Endothelial cell (in vitro differentiated cells): ENCODE measurements around the gene RBM39. TPM values are rescaled to one million over a fixed set of nuclear protein-coding genes. Genes with fewer than 3 reads are reported as not detected.
"Not testable (repeated sequence)": the region's sequence is repeated elsewhere in the genome, so short reads cannot be mapped to it uniquely, and the experiment has no call there.

Experiments used
- DNase-seq: peaks from one replicate; pipeline ENCODE4 v3.0.0; 2021; ENCODE audit warnings: low spot score
- H3K27ac Mint-ChIP-seq: one replicate; pipeline ENCODE4 v1.8.0; 2021; ENCODE audit warnings: mixed read lengths, inconsistent platforms; ENCODE audit not compliant: unreplicated experiment
- H3K27me3 Mint-ChIP-seq: one replicate; pipeline ENCODE4 v1.8.0; 2021; ENCODE audit warnings: mild to moderate bottlenecking, moderate library complexity, mixed read lengths, inconsistent platforms; ENCODE audit not compliant: unreplicated experiment
- H3K36me3 Mint-ChIP-seq: one replicate; pipeline ENCODE4 v1.8.0; 2021; ENCODE audit warnings: mild to moderate bottlenecking, low read depth, mixed read lengths, inconsistent platforms; ENCODE audit not compliant: unreplicated experiment
- H3K4me1 Mint-ChIP-seq: one replicate; pipeline ENCODE4 v1.8.0; 2021; ENCODE audit warnings: mild to moderate bottlenecking, mixed read lengths, inconsistent platforms; ENCODE audit not compliant: unreplicated experiment
- H3K4me3 Mint-ChIP-seq: one replicate; pipeline ENCODE4 v1.8.0; 2021; ENCODE audit warnings: mild to moderate bottlenecking, mixed read lengths, inconsistent platforms; ENCODE audit not compliant: unreplicated experiment
- H3K9me3 Mint-ChIP-seq: one replicate; pipeline ENCODE4 v1.8.0; 2021; ENCODE audit warnings: mixed read lengths, inconsistent platforms; ENCODE audit not compliant: unreplicated experiment
- total RNA-seq: library from RNA; stranded (reverse); fragmentation: NEBNext Ultra II Directional; extraction: Animal tissue kit (Norgen Biotek cat#: 25700); gene quantifications from one replicate; pipeline ENCODE4 v1.2.1, GENCODE V29; 2021; ENCODE audit not compliant: unreplicated experiment
- TF ChIP-seq, protein P1 (sequence below): fragments of 200-600 bp; sonication (generic); IDR thresholded peaks from one replicate; pipeline ENCODE4 v1.5.0; 2021; ENCODE audit warnings: antibody characterized with exemption; ENCODE audit not compliant: unreplicated experiment

RBM39 gene
- total RNA-seq, 1 donor from 2014 or later: 308 TPM

DNA sequence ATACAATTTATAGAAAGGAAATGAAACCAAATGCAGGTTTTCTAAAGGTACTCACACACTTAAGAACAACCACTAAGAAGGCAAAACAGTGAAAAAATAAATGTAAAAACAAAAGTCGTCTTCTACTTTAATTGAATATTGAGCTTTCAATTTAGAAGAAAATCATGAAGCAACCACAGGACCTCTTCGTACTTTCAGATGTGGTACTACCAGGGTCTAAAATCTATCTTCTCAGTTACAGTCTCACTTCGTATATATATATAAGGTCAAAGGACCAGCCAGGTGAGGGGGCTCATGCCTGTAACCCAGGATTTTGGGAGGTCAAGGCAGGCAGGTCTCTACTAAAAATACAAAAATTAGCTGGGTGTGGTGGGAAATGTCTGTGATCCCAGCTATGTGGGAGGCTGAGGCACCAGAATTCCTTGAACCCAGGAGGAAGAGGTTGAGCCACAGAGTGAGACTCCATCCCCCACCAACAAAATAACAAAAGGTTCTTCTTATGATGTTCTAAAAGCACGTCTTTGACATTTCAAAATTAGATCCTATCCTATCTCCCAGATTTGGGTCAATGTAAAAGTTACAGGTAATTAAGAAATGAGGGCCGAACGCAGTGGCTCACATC lies 30.4 kb downstream of the RBM39 start:
- TF ChIP-seq, protein P1, sequence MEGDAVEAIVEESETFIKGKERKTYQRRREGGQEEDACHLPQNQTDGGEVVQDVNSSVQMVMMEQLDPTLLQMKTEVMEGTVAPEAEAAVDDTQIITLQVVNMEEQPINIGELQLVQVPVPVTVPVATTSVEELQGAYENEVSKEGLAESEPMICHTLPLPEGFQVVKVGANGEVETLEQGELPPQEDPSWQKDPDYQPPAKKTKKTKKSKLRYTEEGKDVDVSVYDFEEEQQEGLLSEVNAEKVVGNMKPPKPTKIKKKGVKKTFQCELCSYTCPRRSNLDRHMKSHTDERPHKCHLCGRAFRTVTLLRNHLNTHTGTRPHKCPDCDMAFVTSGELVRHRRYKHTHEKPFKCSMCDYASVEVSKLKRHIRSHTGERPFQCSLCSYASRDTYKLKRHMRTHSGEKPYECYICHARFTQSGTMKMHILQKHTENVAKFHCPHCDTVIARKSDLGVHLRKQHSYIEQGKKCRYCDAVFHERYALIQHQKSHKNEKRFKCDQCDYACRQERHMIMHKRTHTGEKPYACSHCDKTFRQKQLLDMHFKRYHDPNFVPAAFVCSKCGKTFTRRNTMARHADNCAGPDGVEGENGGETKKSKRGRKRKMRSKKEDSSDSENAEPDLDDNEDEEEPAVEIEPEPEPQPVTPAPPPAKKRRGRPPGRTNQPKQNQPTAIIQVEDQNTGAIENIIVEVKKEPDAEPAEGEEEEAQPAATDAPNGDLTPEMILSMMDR: no peak
- Mint-ChIP-seq H3K4me3 (no peak overlapping the region), H3K27me3 (no peaks in the 10 kb centered on the region), H3K27ac (no peak overlapping the region), H3K9me3 (no peaks in the 10 kb centered on the region), H3K4me1 (no peaks in the 10 kb centered on the region), H3K36me3 (peaks cover 27% of the 10 kb centered on the region)
- DNase-seq: no peak

DNA sequence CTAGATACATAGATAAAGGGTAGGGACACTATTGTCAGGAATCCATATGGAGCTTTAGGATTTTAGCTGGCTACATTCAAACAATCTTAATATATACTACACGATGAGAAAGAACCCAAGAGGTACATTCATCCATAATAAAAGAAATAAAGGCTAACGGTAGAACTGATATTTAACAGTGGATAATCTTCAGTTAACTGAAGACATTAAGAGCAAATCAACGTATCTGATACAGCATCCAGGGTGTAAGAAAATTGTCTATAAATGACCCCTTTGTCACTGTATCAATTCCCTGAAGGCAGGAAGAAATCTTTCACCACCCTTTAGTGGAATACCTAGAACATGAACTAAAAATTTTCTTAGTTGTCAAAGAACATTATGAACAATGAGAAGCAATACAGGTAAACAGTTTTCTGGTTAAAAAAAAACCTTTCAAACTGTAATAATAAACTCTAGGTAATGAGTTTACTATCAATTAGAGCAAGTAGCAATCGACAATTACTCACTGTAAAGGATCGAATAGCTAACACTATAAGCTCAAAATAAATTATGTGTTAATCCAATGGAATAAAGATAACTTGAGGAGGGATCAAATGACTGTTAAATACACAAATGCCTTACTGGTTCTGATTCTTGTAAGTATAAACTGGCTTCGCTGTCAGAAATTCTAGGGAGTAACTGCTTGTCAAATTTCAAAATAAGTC lies 31.0 kb downstream of the RBM39 start:
- Mint-ChIP-seq H3K27me3 (no peaks in the 10 kb centered on the region), H3K9me3 (no peaks in the 10 kb centered on the region), H3K4me3 (no peak overlapping the region), H3K36me3 (peaks cover 23% of the 10 kb centered on the region), H3K27ac (no peak overlapping the region), H3K4me1 (no peaks in the 10 kb centered on the region)
- no peak for DNase-seq
- TF ChIP-seq, protein P1: no peak

DNA sequence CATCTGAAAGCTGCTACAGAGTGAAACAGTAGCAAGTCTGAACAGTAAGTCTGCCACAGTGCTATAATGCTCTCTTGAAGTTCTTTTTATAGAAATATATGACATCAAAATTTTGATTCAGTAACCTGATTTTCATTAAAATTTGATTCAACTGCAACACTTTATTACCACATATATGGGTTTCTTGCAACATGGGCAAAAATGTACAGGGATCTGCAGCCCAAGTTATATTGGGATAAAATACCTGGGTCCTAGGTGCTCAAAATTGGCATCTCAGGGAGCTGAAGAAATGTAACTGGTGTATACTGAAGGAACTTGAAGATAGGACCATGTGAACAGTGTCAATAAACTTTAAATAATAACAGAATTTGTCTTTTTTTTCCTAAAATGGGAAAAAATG lies 32.0 kb downstream of the RBM39 start:
- no peaks in the 10 kb centered on the region for H3K4me1 Mint-ChIP-seq
- no peaks in the 10 kb centered on the region for H3K27me3 Mint-ChIP-seq
- H3K4me3 Mint-ChIP-seq: no peak overlapping the region
- peaks cover 27% of the 10 kb centered on the region for H3K36me3 Mint-ChIP-seq
- DNase-seq: no peak
- no peak overlapping the region for H3K27ac Mint-ChIP-seq
- TF ChIP-seq, protein P1: no peak
- no peaks in the 10 kb centered on the region for H3K9me3 Mint-ChIP-seq

DNA sequence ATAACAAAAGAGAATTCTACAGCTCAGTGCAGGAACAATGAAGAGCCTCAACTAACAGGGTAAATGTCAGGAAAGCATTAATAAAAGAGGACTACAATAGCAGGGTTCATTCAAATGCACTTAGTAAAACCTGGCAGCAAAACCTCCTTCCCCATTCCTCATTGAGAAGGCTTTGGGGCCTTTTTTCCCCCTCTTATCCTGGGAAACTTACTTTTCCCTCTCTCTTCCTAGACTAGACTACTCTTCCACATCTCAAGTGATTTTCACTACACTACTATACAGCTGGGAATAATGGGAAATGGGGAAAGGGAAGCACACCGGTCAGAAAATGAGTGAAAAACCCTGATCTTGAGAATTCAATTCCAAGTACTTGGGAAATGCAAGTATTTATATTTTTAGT lies 32.8 kb downstream of the RBM39 start:
- peaks cover 30% of the 10 kb centered on the region for H3K36me3 Mint-ChIP-seq
- no peaks in the 10 kb centered on the region for H3K4me1 Mint-ChIP-seq
- no peaks in the 10 kb centered on the region for H3K27me3 Mint-ChIP-seq
- H3K9me3 Mint-ChIP-seq: no peaks in the 10 kb centered on the region
- no peak overlapping the region for H3K27ac Mint-ChIP-seq
- DNase-seq: no peak
- H3K4me3 Mint-ChIP-seq: no peak overlapping the region
- TF ChIP-seq, protein P1: no peak

DNA sequence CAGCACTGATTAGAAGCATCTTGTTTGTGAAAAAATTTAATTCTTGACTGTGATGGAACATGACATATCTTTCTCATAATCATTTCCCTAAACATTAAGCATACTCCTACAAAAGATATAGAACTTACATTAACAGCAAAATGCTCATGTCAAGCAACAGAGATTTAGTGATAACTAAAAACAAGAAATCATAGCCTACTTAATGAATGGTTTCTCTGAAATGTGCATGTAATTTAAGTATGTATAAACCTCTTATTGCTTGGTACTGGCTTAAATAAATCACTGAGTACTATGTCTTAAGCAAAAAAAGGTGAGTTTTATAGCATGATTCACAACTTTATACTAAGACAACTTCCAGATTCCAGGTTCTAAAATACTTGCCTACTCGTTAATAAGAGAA lies 33.6 kb downstream of the RBM39 start:
- Mint-ChIP-seq H3K9me3 (no peaks in the 10 kb centered on the region), H3K27ac (no peak overlapping the region), H3K4me1 (no peaks in the 10 kb centered on the region), H3K36me3 (peaks cover 32% of the 10 kb centered on the region), H3K27me3 (no peaks in the 10 kb centered on the region), H3K4me3 (no peak overlapping the region)
- TF ChIP-seq, protein P1: no peak
- no peak for DNase-seq

DNA sequence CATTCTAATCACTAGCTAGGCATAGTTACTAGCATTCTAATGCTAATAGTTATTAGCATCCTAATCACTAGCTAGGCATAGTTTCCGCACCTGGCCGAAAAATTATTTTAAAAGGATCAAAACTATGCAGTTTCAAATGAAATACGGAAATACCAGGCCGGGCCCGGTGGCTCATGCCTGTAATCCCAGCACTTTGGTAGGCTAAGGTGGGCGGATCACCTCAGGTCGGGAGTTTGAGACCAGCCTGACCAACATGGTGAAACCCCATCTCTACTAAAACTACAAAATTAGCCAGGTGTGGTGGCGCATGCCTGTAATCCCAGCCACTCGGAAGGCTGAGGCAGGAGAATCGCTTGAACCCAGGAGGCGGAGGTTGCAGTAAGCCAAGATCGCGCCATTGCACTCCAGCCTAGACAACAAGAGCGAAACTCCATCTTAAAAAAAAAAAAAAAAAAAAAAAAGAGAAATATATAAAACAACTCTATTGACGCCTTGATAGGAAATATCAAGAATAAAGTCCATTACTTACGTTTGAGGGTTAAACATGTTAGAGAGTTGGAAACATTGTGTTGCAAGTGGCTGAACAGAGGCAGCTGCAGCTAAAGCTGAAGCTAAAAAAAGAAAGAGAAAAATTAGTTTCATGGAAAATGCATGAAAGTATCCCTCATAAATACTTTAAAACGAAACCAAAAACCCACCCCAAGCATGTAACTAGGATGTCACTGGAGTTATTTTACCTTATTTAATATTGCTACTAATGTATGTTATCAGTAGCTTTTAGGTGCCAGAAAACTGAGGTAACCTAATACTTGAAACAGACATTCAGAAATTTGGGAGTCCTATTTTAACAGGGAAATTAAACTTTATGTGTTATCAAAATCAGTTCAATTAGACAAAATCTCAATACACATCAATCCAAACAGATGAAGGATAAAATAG lies 35.2 kb downstream of the RBM39 start:
- H3K27ac Mint-ChIP-seq, H3K27me3 Mint-ChIP-seq, H3K4me3 Mint-ChIP-seq, H3K9me3 Mint-ChIP-seq, DNase-seq, H3K4me1 Mint-ChIP-seq: not testable (repeated sequence)
- peaks cover 34% of the 10 kb centered on the region for H3K36me3 Mint-ChIP-seq

DNA sequence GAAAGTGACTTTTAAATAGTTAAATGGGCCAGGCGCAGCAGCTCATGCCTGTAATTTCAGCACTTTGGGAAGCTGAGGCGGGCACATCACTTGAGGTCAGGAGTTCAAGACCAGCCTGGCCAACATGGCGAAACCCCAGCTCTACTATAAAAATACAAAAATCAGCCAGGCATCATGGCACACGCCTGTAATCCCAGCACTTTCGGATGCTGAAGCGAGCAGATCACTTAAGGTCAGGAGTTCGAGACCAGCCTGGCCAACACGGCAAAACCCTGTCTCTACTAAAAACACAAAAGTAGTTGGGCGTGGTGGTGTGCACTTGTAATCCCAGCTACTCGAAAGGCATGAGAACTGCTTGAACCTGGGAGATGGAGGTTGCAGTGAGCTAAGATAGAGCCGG lies 36.2 kb downstream of the RBM39 start:
- H3K4me3 Mint-ChIP-seq, H3K27ac Mint-ChIP-seq, H3K4me1 Mint-ChIP-seq, H3K27me3 Mint-ChIP-seq, H3K9me3 Mint-ChIP-seq, DNase-seq: not testable (repeated sequence)
- peaks cover 30% of the 10 kb centered on the region for H3K36me3 Mint-ChIP-seq
